Eye (tissue), 1 donor: ENCODE results near the gene KCTD5.

Experiments
- DNase-seq: peaks from one replicate; pipeline ENCODE4 v3.0.0-alpha.2; 2015

Gene KCTD5

DNA sequence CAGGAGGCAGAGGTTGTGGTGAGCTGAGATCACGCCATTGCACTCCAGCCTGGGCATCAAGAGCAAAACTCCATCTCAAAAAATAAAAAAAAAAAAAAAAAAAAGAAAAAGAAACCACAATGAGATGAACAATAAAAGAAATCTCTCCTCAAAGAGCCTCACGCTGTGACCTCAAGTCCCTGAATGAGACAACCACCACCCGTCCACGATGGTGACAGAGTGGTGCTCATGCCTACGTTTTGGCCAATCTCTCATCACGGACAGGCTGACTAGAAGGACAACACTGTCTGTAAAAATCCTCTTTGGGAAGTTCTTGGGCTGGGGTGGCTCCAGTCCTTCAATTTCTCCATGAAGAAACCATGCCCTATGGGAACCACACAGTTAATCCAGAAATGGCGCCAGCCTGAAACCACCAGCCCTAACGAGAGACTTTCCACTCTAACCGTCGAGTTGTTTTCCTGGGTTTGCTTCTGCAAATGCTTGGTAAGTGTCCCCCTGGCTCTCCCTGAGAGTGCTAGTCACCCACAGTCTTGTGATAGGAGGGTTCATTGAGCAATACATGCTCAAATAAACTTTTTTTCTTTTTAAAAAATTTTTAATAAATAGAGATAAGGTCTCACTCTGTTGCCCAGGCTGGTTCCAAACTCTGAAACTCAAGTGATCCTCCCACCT is 52.7 kb downstream of the KCTD5 start:
- DNase-seq, result no peak

DNA sequence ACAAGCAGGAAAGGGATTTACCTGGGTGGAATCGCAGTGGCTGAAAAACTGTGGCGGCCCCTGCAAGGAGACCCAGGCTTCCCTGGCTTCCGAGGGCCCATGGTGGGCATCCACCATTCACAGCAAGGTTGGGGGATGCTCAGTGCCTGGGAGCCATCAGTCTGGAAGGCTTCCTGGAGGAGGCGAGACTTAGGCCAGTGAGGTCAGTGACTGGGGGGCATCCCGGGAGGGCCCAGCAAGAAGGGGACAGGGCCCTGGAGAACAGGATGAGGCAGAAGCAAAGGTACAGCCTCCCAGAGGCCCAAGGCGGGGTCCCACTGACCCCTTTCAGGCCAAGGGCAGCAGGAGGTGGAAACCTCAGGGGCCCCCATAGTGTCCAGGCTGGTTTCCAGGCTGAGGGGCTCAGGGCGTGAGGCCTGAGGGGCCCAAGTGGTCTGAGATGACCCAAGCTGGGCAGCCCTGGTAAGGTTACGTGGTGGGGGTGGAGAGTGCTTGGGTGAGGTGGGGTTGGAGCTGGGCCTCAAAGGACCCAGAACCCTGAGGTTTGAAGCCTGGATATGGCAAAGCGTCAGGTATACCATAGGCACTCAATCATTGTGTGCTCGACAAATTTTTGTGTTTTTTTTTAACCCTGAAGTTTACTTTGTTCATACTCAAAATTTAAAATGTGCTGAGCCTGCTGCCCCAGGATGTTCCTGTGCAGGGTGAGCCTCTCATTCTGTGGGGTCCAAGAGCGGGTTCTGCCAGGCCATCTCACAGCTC is 54.3 kb downstream of the KCTD5 start:
- DNase-seq, result no peak

DNA sequence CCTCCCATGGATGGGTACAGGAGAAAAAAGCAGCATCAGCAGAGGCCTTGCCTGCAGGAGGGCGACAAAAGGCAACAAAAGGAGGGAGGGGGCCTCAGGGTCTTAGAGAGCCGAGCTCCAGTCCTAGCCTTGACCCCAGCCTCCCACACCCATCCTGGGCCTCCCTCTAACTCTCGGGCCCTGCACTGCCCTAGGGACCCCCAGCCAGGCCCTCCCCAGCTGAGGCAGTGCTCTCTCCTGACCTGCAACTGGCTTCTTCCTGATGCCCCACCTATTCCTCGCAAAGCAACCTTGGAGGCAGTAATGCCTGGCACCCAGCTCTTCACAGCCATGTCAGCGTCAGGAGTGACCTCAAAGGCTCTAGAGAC is 54.9 kb downstream of the KCTD5 start:
- DNase-seq, result no peak

DNA sequence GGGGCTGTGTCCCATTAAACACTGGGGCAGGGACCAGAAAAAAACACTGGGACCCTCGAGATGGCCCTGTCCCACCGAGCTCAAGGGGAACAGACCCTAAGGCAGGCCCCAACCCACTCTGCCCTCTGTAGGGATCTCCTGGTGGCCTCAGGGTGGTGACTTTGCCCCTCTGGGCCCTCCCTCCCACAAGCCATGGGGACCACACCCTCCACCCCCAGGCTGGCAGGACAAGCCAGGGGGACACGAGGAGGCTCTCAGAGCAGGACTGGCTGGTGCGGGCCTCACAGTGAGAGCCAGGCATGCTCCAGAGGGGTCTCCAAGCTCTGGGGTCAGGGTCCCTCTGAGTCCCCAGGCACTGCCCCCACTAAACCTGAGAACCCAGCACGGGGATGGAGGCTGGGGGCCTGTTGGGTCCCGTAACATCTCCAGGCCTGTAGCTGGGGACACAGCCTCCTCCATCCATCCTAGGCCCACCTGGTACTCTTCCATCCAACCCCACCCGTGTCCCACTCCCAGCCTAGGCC is 55.6 kb downstream of the KCTD5 start:
- no peak for DNase-seq

DNA sequence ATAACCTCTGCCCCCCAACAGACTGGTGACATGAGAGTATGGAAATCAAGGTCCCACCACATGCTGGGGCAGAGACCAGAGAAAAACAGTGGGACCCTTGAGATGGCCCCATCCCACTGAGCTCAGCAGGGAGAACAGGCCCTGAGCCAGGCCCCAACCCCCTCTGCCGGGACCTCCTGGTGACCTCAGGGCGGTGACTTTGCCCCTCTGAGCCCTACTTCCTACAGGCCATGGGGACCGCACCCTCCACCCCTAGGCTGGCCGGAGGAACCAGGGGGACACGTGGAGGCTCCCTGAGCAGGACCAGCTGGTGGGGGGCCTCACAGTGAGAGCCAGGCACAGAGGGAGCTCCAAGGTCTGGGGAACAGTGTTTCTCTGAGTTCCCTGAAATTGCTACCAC is 56.3 kb downstream of the KCTD5 start:
- no peak for DNase-seq

DNA sequence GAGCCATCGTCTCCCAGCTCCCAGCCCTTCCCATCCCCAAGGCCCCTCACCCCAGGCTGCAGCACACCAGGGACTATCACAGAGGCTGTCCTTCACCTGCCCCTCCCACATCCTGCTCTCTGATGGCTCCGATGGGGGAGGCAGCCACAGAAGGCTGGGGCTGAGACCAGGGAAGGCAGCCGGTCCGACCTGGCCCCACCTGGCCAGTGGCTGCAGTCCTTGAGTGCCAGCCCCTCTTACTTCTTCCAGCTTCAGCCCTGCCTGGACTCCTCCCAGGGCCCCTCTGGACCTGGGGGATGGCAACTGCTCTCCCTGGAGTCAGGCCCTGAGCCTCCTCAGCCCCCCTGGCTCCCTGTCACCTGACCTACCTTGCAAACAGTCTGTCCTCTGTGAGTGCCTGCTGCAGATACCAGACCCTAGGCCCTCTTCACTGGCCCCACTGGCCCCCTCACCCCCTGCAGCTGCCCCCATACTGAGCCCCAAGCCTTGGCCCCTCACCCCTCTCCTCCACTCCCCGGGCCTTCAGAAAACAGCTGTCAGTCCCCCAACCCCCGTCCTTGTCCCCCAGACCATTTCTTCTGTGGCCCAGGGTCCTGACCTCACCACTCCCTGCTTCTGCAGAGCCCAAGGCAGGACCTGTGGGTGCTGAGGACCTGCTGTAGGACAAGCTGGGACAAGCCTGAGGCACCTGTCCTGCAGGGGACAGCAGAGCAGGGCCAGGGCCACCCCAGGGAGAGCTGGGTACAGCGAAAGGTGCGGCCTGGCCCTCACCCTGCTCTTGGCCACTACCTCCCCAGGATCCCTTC is 57.5 kb downstream of the KCTD5 start:
- no peak for DNase-seq

DNA sequence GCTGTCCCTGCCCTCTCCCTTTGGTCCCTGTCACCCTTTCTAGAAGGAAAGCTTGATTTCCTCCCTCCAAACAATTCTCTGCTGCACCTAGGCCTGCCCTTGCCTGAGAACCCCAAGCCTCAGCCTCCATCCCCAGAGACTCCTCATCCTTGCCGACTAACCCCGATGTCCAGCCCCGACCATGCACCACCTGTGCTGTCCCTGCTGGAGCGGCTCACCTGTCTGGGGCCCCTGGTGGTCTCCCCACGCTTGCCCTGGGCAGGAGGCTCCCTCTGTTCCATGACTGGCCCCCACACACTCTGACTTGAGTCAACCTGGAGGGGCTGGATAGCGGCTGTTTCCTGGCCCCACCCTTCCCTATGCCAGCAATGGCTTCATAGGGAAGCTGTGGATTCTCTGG is 58.2 kb downstream of the KCTD5 start:
- no peak for DNase-seq

DNA sequence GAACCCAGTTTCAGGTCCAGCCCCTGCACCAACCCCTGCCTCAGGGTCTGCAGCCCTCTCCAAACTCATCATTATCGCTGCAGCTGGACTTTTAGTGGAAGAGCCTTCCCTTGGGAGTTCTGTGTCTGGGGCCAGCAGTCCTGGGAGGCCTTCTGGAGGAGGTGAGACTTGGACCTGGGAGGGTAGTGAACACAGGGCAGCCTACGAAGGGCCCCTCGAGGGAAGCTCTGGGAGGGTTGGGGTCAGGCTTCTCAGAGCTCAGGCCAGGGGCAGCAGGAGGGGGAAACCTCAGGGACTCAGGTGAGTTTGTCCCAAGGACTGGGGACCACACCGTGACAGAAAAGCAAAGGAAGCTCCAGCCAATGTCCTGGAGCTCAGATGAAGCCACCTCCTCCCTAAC is 58.8 kb downstream of the KCTD5 start:
- no peak for DNase-seq

DNA sequence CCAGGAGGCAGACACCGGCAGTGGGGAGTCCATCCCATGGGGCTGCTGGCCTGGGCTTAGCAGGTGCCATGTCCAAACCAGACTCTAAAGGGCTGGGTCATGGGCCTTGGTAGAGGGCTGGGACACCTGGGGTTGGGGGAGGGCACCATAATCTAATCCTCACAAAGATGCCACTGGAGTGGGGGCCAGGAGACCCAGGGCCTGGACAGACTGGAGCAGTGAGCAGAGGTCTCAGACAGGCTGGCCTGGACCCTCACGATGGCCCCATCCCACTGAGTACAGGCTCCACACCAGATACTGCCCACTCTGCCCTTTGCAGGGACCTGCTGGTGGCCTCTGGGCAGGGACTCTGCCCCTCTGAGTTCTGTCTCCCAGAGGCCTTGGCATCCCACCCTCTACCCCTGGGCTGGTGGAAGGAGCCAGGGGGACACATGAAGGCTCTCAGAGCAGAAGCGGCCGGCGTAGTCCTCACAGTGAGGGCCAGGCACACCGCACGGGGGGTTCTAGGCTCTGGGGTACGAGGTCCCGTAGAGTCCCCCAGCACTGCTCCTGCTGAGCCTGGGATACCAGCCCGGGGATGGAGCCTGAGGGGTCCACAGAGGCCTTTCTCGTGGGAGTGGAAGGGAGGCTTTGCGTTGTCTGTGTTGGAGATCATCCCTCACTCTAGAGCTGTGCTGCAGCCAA is 60.1 kb downstream of the KCTD5 start:
- no peak for DNase-seq

DNA sequence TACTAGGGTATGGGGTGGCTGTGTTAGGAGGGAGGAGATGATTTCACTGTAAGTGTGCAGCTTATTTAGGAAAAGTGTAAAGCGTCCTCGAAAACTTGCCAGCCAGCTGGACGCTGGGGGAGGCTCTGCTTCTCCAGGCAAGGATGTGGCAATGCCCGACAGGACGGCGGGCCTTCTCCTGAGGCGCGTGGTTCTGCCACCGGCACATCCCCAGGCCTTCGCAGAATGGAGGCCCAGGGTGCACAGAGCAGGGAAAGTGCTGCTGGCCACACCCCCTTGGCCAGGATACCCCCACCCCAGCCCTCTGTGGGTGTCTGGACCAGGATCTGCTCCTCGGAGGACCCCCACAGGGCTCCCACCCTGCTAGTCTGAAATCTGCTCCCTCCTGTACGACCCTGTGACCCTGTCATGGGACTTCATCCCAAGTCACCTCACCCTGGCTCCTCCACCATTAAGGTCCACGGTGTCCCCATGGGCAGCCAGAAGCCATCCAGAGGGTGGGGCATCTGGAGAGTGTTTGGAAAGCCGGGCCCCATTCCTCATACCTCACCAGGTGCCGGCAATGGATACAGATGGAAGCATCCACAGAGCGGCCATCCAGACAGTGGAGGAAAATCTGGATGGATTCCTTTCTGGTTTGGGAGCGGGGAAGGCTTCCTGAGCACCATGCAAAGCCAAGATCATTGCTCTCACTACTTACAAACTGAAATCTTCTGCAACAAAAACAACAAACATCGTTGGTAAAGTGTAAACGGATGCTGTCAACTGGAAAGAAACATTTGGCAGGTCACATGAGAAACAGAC is 60.9 kb downstream of the KCTD5 start:
- DNase-seq, result no peak

DNA sequence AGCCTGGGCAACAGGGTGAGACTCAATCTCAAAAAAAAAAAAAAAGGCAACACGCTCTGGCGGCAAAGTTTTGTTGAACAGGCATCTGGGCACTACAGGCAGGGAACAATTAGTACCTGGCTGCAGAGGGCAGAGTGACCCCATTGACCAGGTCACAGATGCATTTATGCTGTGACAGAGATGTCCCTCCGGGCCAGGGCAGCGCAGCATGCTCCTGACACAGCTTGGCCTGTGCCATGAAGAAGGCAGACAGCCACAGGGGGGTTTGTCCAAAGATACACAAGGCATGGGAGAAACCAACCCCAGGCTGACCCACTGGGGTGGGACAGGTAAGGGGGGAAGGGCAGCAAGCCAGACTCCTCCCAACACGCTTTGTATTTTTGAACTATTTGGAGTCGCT is 62.4 kb downstream of the KCTD5 start:
- no peak for DNase-seq

DNA sequence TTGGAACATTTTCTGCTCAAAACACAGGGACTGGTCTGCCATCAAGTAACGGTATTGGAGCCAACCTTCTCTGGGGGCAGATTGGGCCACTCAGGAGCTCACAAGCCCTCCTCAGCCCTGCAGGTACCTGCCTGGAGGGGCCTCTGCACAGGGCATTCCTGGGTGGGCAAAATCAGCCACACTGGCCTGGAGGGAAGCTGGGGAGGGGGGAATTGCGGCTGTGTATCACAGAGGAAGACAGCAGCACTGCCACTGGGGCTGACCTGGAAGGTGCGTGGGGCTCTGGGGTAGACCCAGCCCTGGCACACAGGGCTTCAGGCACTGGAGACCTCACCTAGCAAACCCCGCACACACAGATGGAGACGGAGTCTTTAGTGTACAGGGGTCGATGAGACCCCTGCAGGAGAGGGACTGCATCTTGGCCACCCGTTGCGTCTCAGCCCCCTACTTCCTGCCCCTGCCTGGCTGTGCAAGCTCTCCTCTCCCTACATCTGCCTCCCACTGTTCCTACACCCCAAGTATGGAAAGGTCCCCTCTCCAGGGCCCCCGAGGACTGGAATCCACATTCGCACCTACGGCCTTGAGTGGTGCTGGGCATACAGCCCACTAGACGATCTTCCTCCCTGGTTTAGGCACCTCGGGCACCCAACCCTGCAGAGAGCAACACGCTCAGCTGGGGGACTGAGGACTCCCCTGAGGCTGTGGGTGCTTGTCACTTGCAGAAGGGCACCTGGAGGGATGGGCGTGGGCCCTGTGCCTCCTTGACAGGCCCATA is 63.0 kb downstream of the KCTD5 start:
- DNase-seq, result no peak

DNA sequence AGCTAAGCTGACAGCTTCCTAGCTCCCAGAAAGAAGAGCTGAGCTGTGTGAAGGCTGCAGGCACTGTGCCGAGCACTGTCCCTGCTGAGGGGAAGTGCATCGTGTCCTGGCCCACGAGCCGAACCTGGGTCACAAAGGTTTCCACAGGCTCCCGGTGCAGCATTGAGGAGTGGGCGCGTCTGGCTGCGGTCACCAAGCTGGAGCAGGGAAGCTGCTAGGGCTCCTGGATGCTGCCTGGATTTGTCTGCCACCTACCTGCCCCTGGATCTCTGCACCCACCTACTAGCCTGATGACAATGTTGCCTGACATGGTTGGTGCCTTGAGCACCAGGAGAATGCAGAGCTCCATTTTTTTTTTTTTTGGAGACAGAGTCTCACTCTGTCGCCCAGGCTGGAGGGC is 63.6 kb downstream of the KCTD5 start:
- DNase-seq, result no peak

DNA sequence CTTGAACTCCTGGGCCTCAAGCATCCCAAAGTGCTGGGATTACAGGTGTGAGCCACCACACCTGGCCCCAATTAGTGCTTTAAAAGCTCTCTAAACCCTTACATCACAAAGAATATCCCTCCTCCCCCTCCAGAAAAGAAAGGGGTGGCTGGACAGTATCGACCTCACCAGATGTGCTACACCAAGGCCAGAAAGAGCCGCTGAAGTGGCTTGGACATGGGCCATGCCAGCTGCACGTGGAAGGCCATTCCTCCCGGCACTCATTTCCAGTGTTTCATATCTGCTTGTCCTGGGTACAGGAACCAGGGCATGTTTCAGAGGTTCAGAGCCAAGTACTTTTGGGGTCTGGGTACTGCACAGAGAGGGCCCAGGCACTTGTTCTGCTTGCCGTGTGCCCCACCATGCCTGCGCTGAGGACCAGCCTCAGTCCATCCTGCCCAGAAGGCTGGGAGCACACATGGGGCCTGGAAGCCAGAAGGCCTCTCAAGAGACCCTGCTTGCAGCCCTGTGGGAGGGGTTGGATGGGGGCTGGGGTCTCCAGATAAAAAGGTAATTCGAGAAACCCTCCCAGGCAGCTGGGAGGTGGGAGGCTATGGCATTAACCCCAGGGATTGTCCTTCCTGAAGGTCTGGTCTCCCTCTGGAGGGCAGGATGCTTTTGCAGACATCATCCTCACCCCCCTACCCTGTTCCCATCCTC is 66.6 kb downstream of the KCTD5 start:
- no peak for DNase-seq

DNA sequence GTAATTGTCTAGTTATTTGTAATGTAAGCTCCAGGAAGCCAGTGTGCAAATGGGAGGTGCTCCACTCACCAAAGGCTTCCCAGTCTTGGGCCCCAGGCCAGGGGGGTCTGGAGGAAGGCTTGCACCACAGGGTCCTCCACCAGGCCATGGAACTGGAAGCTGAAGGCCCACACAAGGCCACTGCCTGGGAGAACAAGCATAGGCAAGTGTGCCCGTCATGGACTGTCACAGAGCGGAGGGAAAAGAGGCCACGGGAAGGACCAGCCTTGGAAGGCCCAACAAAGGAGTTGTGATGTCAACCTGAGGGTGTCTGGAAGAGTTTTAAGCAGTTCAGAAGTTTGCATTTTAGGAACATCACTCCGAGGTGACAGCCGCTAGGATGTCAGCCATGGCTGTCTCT is 67.2 kb downstream of the KCTD5 start:
- DNase-seq, result no peak

DNA sequence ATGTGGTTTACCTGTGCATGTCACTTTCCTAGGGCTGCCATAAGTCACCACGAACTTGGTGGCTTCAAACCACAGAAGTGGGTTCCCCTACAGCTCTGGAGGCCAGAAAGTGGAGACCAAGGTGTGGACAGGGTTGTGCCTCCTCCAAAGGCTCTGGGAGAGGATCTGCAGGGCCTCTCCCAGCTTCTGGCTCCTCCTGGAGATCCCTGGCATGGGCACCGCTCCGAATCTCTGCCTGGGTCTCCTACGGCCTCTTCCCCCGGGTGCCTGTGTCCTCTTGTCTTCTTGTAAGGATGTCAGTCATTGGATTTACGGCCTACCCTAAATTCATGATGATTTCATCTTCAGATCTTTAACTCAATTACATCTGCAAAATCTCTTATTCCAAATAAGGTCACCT is 67.6 kb downstream of the KCTD5 start:
- DNase-seq, result no peak

DNA sequence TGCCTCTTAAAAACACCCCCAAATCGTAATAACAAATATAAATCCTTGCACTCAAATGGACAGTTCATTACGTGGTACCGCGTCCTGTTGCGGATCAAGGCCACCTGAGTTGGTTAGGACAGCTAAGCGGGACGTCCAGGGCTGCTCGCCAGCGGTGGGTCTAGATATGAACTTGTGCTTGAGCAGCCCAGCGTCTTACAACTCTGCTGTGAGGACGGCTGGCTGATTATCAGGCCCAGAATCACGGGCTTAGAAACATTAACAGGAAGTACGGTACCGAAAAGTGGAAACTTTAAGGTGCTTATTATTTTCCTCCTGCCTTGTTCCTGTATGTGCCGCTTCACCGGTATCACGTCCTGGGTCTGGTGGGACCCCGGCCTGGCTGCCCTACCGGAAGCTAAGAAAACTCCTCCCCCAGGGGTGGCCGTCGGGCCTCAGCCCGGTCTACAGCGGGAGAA is 69.3 kb downstream of the KCTD5 start:
- no peak for DNase-seq

DNA sequence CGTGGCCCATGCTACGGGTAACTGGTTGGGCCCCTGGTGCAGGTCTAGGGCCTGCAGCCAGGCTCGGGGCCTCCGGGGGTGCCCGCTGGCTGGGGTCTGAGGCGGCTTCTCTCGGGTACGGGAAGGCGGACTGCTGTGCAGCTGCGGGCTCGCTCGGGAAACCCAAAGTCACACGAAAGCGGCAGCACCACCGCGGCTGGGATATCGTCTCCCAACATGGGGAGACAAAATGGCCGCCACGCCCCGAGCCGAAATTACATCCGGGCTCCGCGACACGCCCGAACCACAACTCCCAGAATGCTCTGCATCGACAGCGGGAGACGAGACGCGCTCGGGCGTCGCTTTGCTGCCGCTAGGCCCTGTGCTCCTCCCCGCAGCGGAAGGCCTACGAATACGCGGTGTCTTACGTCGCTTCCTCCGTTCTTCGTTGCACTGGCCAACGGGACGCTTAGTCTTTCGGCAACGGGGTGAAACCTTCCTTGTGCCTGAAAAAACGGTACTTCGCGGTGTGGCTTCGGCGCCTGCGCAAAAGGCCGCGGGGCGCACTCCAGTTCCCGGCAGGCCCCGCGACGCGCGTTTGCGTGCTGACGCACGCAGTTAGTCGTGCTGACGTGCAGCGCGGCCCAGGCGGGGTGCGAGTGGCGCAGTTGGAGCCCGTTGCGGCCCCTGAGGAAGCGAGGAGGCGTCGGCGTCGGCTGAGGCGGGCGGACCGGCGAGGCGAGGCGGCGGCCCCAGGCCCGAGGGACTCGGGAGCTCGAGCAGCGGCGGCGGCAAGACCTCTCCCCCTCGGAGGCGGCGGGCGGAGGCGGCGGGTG is 69.9 kb downstream of the KCTD5 start, which contains the start of gene SRRM2:
Gene SRRM2 (plus strand): TSS at position 604 of the 815 bp plus-strand sequence. CDS start 3,727 bp downstream, outside the sequence.
- DNase-seq, result peak; percentile 99
